Caco-2 (cell line): ENCODE data around the gene DSCAML1. TPM values are rescaled to one million over a fixed set of nuclear protein-coding genes. Genes with fewer than 3 reads are reported as not detected.

Source experiments
- BruUV-seq: library from RNA; stranded (reverse); fragments of 400-500 nt; replicated peaks from 2 replicates; lab custom pipeline; 2021; lab: Mats Ljungman, UMichigan
- CTCF ChIA-PET: fragments of 300-600 bp; sonication (Branson Sonifier 250); formaldehyde crosslinking; loops from one replicate; lab custom pipeline; 2022; ENCODE audit warnings: antibody characterized with exemption; lab: Charles Lee
- POLR2A ChIA-PET: fragments of 300-600 bp; sonication (Branson Sonifier 250); formaldehyde crosslinking; loops from one replicate; lab custom pipeline; 2022; ENCODE audit warnings: antibody characterized with exemption; lab: Charles Lee
- DNase-seq, 2 experiments: peaks; one replicate each; pipeline versions ENCODE4 v3.0.0 to v3.0.0-alpha.2; 2020 to 2022
- H3K27me3 ChIP-seq: replicated peaks from 2 replicates; pipeline ENCODE4 v1.6.0; 2011; ENCODE audit warnings: low read length; ENCODE audit not compliant: control insufficient read depth, insufficient read depth
- H3K36me3 ChIP-seq: 2 replicates; pipeline ENCODE4 v1.5.1; 2011; ENCODE audit warnings: low read length; ENCODE audit not compliant: control insufficient read depth, insufficient read depth
- H3K4me1 ChIP-seq: fragments of 250-450 bp; sonication (Bioruptor Pico); 2 replicates; pipeline ENCODE4 v1.5.1; 2020; ENCODE audit warnings: mild to moderate bottlenecking
- H3K4me3 ChIP-seq: 2 replicates; pipeline ENCODE4 v1.5.1; 2011; ENCODE audit warnings: low read depth, mild to moderate bottlenecking, control low read depth, low read length
- H3K9me3 ChIP-seq: fragments of 250-450 bp; sonication (Bioruptor Pico); 2 replicates; pipeline ENCODE4 v1.5.1; 2020; ENCODE audit warnings: mild to moderate bottlenecking, moderate library complexity
- H3K27ac Mint-ChIP-seq: one replicate; pipeline ENCODE4 v1.8.0; 2022; ENCODE audit warnings: mixed read lengths; ENCODE audit not compliant: unreplicated experiment
- H3K27me3 Mint-ChIP-seq: one replicate; pipeline ENCODE4 v1.8.0; 2022; ENCODE audit warnings: mixed read lengths; ENCODE audit not compliant: insufficient read depth, unreplicated experiment
- H3K36me3 Mint-ChIP-seq: one replicate; pipeline ENCODE4 v1.8.0; 2022; ENCODE audit warnings: mild to moderate bottlenecking, mixed read lengths; ENCODE audit not compliant: insufficient read depth, unreplicated experiment
- H3K4me1 Mint-ChIP-seq: one replicate; pipeline ENCODE4 v1.8.0; 2022; ENCODE audit warnings: low read depth, mixed read lengths; ENCODE audit not compliant: unreplicated experiment
- H3K4me3 Mint-ChIP-seq: one replicate; pipeline ENCODE4 v1.8.0; 2022; ENCODE audit warnings: mild to moderate bottlenecking, moderate library complexity, mixed read lengths; ENCODE audit not compliant: unreplicated experiment
- H3K9me3 Mint-ChIP-seq: one replicate; pipeline ENCODE4 v1.8.0; 2022; ENCODE audit warnings: mixed read lengths; ENCODE audit not compliant: unreplicated experiment
- CTCF ChIP-seq, 2 experiments: fragments of 200-600 bp in 1 of 2; IDR thresholded peaks; 1 replicate in 1 of 2; 2 replicates in 1 of 2; pipeline versions ENCODE4 v1.5.1 to v1.8.0; 2011 to 2022; ENCODE audit warnings: antibody characterized with exemption in 1 of 2, control low read depth in 1 of 2, inconsistent platforms in 1 of 2, low read depth in 1 of 2, low read length in 1 of 2, mild to moderate bottlenecking in 1 of 2, moderate library complexity in 1 of 2; ENCODE audit not compliant: insufficient read depth in 1 of 2, severe bottlenecking in 1 of 2, unreplicated experiment in 1 of 2
- intact Hi-C: fragments of 100-400 bp; cut with micrococcal nuclease; formaldehyde crosslinking; loops from one replicate; pipeline ENCODE4 v1.10.0; 2022; ENCODE audit not compliant: unreplicated experiment
- total RNA-seq: library from RNA; stranded (reverse); gene quantifications from 2 replicates; pipeline ENCODE4 v1.2.3, GENCODE V29; 2022

Gene DSCAML1
- total RNA-seq, 1 experiment from 2014 or later, result not detected

GRCh38 chr11:117481885-117482284, 315.1 kb downstream of the DSCAML1 start:
- no TSS peak for BruUV-seq
- H3K36me3 ChIP-seq, result no peaks in the 10 kb centered on the region
- ChIA-PET CTCF (no interaction called here), POLR2A (no interaction called here)
- TF ChIP-seq CTCF (IDR thresholded peaks at IDR 0.05; ENCODE audit: insufficient read depth in 1 of 2, low read depth in 1 of 2, low read length in 1 of 2, severe bottlenecking in 1 of 2, unreplicated experiment in 1 of 2), result no peak
- no peaks in the 10 kb centered on the region for H3K9me3 Mint-ChIP-seq
- no peaks in the 10 kb centered on the region for H3K9me3 ChIP-seq
- no peak overlapping the region for H3K4me3 Mint-ChIP-seq
- no peak overlapping the region for H3K4me3 ChIP-seq
- peaks cover 18% of the 10 kb centered on the region for H3K27me3 Mint-ChIP-seq
- intact Hi-C loops, result no loop called here
- H3K36me3 Mint-ChIP-seq, result no peaks in the 10 kb centered on the region
- no peaks in the 10 kb centered on the region for H3K4me1 Mint-ChIP-seq
- no peak overlapping the region for H3K27ac Mint-ChIP-seq
- H3K27me3 ChIP-seq, result peaks cover 3% of the 10 kb centered on the region
- DNase-seq, result no peak
- H3K4me1 ChIP-seq, result no peaks in the 10 kb centered on the region

- DNase-seq, result no peak
- CTCF ChIA-PET, result interaction anchor here (1.9 kb wide), 1 partner anchor 55 kb away, joined by 5 read pairs; no protein-coding TSS in a partner anchor
Observed at GRCh38 chr11:117481036-117481435, 316.0 kb downstream of the DSCAML1 start.

GRCh38 chr11:117480221-117480620, 316.8 kb downstream of the DSCAML1 start:
- H3K27ac Mint-ChIP-seq, result no peak overlapping the region
- TF ChIP-seq CTCF (IDR thresholded peaks at IDR 0.05; ENCODE audit: insufficient read depth in 1 of 2, low read depth in 1 of 2, low read length in 1 of 2, severe bottlenecking in 1 of 2, unreplicated experiment in 1 of 2), result no peak
- no TSS peak for BruUV-seq
- H3K4me3 Mint-ChIP-seq, result no peak overlapping the region
- H3K4me1 Mint-ChIP-seq, result no peaks in the 10 kb centered on the region
- Histone ChIP-seq H3K27me3 (peaks cover 3% of the 10 kb centered on the region), H3K9me3 (no peaks in the 10 kb centered on the region), H3K36me3 (no peaks in the 10 kb centered on the region), H3K4me1 (no peaks in the 10 kb centered on the region), H3K4me3 (no peak overlapping the region)
- ChIA-PET CTCF (interaction anchor here (1.9 kb wide), 1 partner anchor 54 kb away, joined by 5 read pairs; no protein-coding TSS in a partner anchor), POLR2A (no interaction called here)
- H3K9me3 Mint-ChIP-seq, result no peaks in the 10 kb centered on the region
- DNase-seq, result no peak
- intact Hi-C loops, result no loop called here
- H3K27me3 Mint-ChIP-seq, result peaks cover 20% of the 10 kb centered on the region
- H3K36me3 Mint-ChIP-seq, result no peaks in the 10 kb centered on the region

More at GRCh38 chr11:117481036-117481435, 316.0 kb downstream of the DSCAML1 start:
- intact Hi-C loops, result no loop called here
- Histone ChIP-seq H3K4me3 (no peak overlapping the region), H3K27me3 (peaks cover 3% of the 10 kb centered on the region), H3K36me3 (no peaks in the 10 kb centered on the region), H3K9me3 (no peaks in the 10 kb centered on the region), H3K4me1 (no peaks in the 10 kb centered on the region)
- POLR2A ChIA-PET, result no interaction called here
- no peaks in the 10 kb centered on the region for H3K4me1 Mint-ChIP-seq
- H3K4me3 Mint-ChIP-seq, result no peak overlapping the region
- no TSS peak for BruUV-seq
- H3K36me3 Mint-ChIP-seq, result no peaks in the 10 kb centered on the region
- TF ChIP-seq CTCF (IDR thresholded peaks at IDR 0.05; ENCODE audit: insufficient read depth in 1 of 2, low read depth in 1 of 2, low read length in 1 of 2, severe bottlenecking in 1 of 2, unreplicated experiment in 1 of 2), result no peak
- no peak overlapping the region for H3K27ac Mint-ChIP-seq
- no peaks in the 10 kb centered on the region for H3K9me3 Mint-ChIP-seq
- peaks cover 20% of the 10 kb centered on the region for H3K27me3 Mint-ChIP-seq
